CD4-positive, alpha-beta T cell (primary cell): Measurements from ENCODE around the gene SYT6. TPM values are rescaled to one million over a fixed set of nuclear protein-coding genes. Genes with fewer than 3 reads are reported as not detected.

ENCODE experiments used
- ATAC-seq: fragments of 200-7000 bp; cut with Tn5 transposase; one replicate; pipeline ENCODE4 v1.10.0; 2022; ENCODE audit warnings: mild to moderate bottlenecking; ENCODE audit not compliant: poor library complexity
- CTCF ChIA-PET: fragments of 350-600 bp; sonication (Branson Sonifier 250); formaldehyde crosslinking; loops from one replicate; lab custom pipeline; 2021; ENCODE audit warnings: antibody characterized with exemption, inconsistent platforms; lab: Charles Lee
- POLR2A ChIA-PET: fragments of 350-600 bp; sonication (Branson Sonifier 250); formaldehyde crosslinking; loops from one replicate; lab custom pipeline; 2021; ENCODE audit warnings: antibody characterized with exemption, inconsistent platforms; lab: Charles Lee
- DNase-seq, 14 experiments: peaks; one replicate each; pipeline ENCODE4 v3.0.0-alpha.2; 2013 to 2020; ENCODE audit warnings: mixed read lengths in 2 of 14
- H3K27ac ChIP-seq, 2 donors: one replicate each; pipeline versions ENCODE4 v1.5.1 to v1.7.0; 2013; ENCODE audit warnings: low read length in 2 of 2, low read depth in 1 of 2, mild to moderate bottlenecking in 1 of 2
- H3K27me3 ChIP-seq, 2 experiments: 1 replicate in 1 of 2; 2 replicates in 1 of 2; pipeline versions ENCODE4 v1.6.1 to v1.7.0; 2013; ENCODE audit warnings: low read length in 2 of 2, control low read depth in 1 of 2, mild to moderate bottlenecking in 1 of 2, moderate library complexity in 1 of 2; ENCODE audit not compliant: insufficient read depth in 2 of 2, control insufficient read depth in 1 of 2
- H3K36me3 ChIP-seq: one replicate; pipeline ENCODE4 v1.6.1; 2013; ENCODE audit warnings: low read length, control low read depth; ENCODE audit not compliant: insufficient read depth
- H3K4me1 ChIP-seq: one replicate; pipeline ENCODE4 v1.6.1; 2013; ENCODE audit warnings: low read length, control low read depth; ENCODE audit not compliant: insufficient read depth
- H3K4me3 ChIP-seq: one replicate; pipeline ENCODE4 v1.5.1; 2013; ENCODE audit warnings: mild to moderate bottlenecking, low read length, moderate library complexity
- H3K9me3 ChIP-seq, 2 experiments: 1 replicate in 1 of 2; 2 replicates in 1 of 2; pipeline versions ENCODE4 v1.6.1 to v1.7.0; 2013; ENCODE audit warnings: low read length in 2 of 2, mild to moderate bottlenecking in 2 of 2, control low read depth in 1 of 2, moderate library complexity in 1 of 2; ENCODE audit not compliant: control insufficient read depth in 1 of 2, insufficient read depth in 1 of 2
- H3K27ac Mint-ChIP-seq: one replicate; pipeline ENCODE4 v1.8.0; 2020; ENCODE audit warnings: mixed read lengths
- H3K27me3 Mint-ChIP-seq: one replicate; pipeline ENCODE4 v1.8.0; 2021; ENCODE audit warnings: mixed read lengths
- H3K36me3 Mint-ChIP-seq: one replicate; pipeline ENCODE4 v1.8.0; 2021; ENCODE audit warnings: low read depth, mixed read lengths
- H3K4me1 Mint-ChIP-seq: one replicate; pipeline ENCODE4 v1.8.0; 2021; ENCODE audit warnings: low read depth, mixed read lengths
- H3K4me3 Mint-ChIP-seq: one replicate; pipeline ENCODE4 v1.8.0; 2020; ENCODE audit warnings: mild to moderate bottlenecking, mixed read lengths
- H3K9me3 Mint-ChIP-seq: one replicate; pipeline ENCODE4 v1.8.0; 2020; ENCODE audit warnings: mixed read lengths
- CTCF ChIP-seq: fragments of 200-600 bp; IDR thresholded peaks from one replicate; pipeline ENCODE4 v1.8.0; 2022; ENCODE audit warnings: antibody characterized with exemption, mild to moderate bottlenecking
- intact Hi-C, 2 experiments: fragments of 100-400 bp; cut with DNase I in 1 of 2; cut with micrococcal nuclease in 1 of 2; formaldehyde crosslinking; loops; one replicate each; pipeline versions ENCODE4 v1.15.1 to v1.9.0; 2023 to 2025; cut with DNase I, micrococcal nuclease
- polyA plus RNA-seq, 2 donors: library from polyadenylated mRNA; unstranded; fragments of 120-200 nt; gene quantifications; one replicate each; pipeline ENCODE4 v1.2.1, GENCODE V29; 2013
- total RNA-seq, 174 experiments: library from RNA in 2 of 174; stranded (reverse) in 2 of 174; gene quantifications; one replicate each; pipeline ENCODE4 v1.2.3 and lab custom pipeline; 2021 to 2026

The SYT6 gene
- total RNA-seq = not detected
- polyA plus RNA-seq (2013, experiment 1 of 2) = 0.05 TPM
- 0.05 TPM for polyA plus RNA-seq (2013, experiment 2 of 2)
- 0 to 0.40 (median 0) reads per million in 172 experiments for total RNA-seq (lab: John Stamatoyannopoulos, UW)

- ATAC-seq (no peak), DNase-seq (peak in 2 of 14 experiments; percentile 11 to 21)
- TF ChIP-seq CTCF = no peak
- no peaks in the 10 kb centered on the region for H3K36me3 ChIP-seq
- H3K4me1 Mint-ChIP-seq = peaks cover 20% of the 10 kb centered on the region
- ChIA-PET POLR2A (no interaction called here), CTCF (no interaction called here)
- no peaks in the 10 kb centered on the region for H3K9me3 Mint-ChIP-seq
- H3K4me1 ChIP-seq = peaks cover 30% of the 10 kb centered on the region
- peak within 1 kb of the TSS; percentile 65 for H3K4me3 Mint-ChIP-seq
- no peaks in the 10 kb centered on the region for H3K36me3 Mint-ChIP-seq
- H3K27me3 Mint-ChIP-seq = peaks cover 84% of the 10 kb centered on the region
- peak within 1 kb of the TSS; percentile 40 for H3K4me3 ChIP-seq
- H3K27me3 ChIP-seq = peaks cover 60 to 72% of the 10 kb centered on the region in 2 experiments
- intact Hi-C loops = no loop called here
- H3K27ac ChIP-seq = no peak within 1 kb of the TSS
- no peak within 1 kb of the TSS for H3K27ac Mint-ChIP-seq
- H3K9me3 ChIP-seq = peaks cover 0 to 34% of the 10 kb centered on the region in 2 experiments
Observed at GRCh38 chr1:114153261-114154145, at the start of gene SYT6. Gene SYT6, minus strand, starts transcription at chr1:114153869. Its CDS starts 97 bp downstream, at chr1:114153772.

- ATAC-seq = no peak
- Mint-ChIP-seq H3K27me3 (peaks cover 69% of the 10 kb centered on the region), H3K4me1 (no peaks in the 10 kb centered on the region), H3K4me3 (no peak overlapping the region), H3K9me3 (no peaks in the 10 kb centered on the region), H3K36me3 (no peaks in the 10 kb centered on the region), H3K27ac (no peak overlapping the region)
- H3K27ac ChIP-seq = no peak overlapping the region
- H3K4me1 ChIP-seq = no peaks in the 10 kb centered on the region
- POLR2A ChIA-PET = no interaction called here
- TF ChIP-seq CTCF = no peak
- intact Hi-C loops = no loop called here
- DNase-seq = no peak
- H3K36me3 ChIP-seq = no peaks in the 10 kb centered on the region
- CTCF ChIA-PET = no interaction called here
- no peak overlapping the region for H3K4me3 ChIP-seq
- H3K27me3 ChIP-seq = peaks cover 5 to 14% of the 10 kb centered on the region in 2 experiments
- no peaks in the 10 kb centered on the region for H3K9me3 ChIP-seq
Observed at GRCh38 chr1:114201486-114201885, 47.8 kb upstream of the SYT6 start.

GRCh38 chr1:114199017-114199594 is 45.4 kb upstream of the SYT6 start:
- H3K27me3 Mint-ChIP-seq = peaks cover 70% of the 10 kb centered on the region
- intact Hi-C loops = no loop called here

More at GRCh38 chr1:114199017-114199594, 45.4 kb upstream of the SYT6 start:
- Histone ChIP-seq H3K27ac (no peak overlapping the region), H3K36me3 (no peaks in the 10 kb centered on the region), H3K9me3 (no peaks in the 10 kb centered on the region), H3K4me3 (no peak overlapping the region), H3K4me1 (no peaks in the 10 kb centered on the region), H3K27me3 (peaks cover 9 to 18% of the 10 kb centered on the region in 2 experiments)
- ATAC-seq = no peak
- Mint-ChIP-seq H3K36me3 (no peaks in the 10 kb centered on the region), H3K4me1 (peaks cover 8% of the 10 kb centered on the region), H3K4me3 (no peak overlapping the region), H3K27ac (no peak overlapping the region), H3K9me3 (no peaks in the 10 kb centered on the region)
- ChIA-PET CTCF (no interaction called here), POLR2A (no interaction called here)
- no peak for DNase-seq
- no peak for TF ChIP-seq CTCF
